Measurements from ENCODE around the gene C10orf53. TPM values are rescaled to one million over a fixed set of nuclear protein-coding genes. Genes with fewer than 3 reads are reported as not detected.

The C10orf53 gene, protein sequence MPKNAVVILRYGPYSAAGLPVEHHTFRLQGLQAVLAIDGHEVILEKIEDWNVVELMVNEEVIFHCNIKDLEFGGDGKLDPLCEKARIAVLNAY
- total RNA-seq (2014; rRNA removed; shearing (Covaris generic)), result not detected in 2 replicates

DNA sequence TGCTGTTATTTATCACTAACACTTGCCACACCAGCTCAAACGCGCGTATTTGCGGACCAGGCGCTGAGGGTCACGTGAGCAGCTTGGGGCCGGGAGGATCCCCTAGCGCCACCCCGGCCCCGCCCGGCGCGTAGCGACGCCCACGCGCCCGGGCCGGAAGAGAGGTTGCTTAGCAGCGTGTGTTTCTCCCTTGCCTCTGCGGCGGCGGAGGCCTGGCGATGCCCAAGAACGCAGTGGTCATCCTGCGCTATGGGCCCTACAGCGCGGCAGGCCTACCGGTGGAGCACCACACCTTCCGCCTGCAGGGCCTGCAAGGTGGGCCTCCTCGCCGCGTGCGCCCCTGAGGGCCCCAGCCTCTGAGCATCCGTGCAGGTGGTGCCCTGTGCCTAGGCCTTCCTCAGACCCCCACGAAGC lies at the start of gene C10orf53:
C10orf53 (plus strand) TSS at position 172 of the 414 bp plus-strand sequence; CDS start at position 219, 47 bp downstream.
- DNase-seq (ENCODE audit: low read depth), result peak; percentile 63

DNA sequence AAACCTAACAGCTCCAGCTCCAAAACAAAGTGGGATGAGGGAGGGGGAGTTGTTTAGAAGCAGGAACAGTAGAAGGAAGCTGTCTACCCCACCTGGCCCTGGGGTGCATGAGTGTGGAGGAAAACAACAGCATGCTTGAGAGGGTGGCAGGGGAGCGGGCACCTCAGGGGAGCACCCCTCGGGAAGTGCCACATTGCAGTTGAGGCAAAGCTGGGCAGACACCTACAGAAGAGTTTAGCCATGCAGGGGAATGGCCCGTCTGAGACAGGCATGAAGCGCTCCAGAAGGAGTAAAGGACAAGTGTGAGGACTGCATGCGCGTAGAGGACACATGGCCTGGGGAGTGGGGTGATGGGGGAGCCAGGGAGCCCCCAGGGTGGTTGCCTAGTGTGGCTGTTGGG lies 47.5 kb upstream of the C10orf53 start:
- DNase-seq (ENCODE audit: low read depth), result no peak

DNA sequence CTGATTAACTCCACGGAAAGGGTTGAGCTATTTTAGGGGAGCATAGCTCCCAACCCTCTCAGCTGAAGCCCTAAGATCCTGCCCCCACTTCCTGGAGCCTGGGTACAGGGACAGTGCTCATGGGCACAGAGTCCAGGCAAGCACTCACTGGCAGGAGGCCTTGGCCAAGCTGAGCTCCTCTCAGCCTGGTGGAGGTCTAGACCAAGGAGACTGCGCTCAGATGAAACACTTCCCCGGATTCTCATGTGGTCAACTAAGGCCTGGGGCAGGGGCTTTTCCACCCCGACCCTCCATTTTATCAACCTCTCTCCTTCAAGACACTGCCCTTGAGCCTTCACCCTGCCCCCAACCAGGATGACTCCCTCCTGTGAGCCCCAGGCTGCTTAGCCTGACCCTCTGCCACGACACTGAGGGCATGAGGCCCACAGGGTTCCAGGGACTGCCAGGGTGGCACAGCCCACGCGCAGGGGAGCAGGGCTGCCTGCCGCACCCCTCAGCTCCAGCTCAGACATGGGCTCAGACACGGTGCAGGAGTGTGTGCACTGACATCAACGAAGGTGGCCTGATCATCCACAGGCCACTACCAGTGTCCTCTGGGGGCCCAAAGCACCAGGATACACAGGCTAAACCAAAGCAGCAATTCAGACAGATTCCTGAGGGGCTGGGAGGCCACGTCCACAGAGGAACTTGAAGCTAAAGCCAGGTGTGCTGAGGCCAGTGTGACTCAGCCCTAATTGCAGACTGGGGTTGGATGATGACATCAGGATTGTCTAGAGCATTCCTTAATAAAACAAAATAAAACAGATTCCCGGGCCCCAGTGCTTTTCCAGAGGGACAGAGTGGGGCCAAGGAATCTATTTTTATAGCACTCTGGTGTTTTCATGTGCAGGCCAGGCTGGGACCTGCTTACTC lies 46.8 kb upstream of the C10orf53 start:
- DNase-seq (ENCODE audit: low read depth), result no peak

DNA sequence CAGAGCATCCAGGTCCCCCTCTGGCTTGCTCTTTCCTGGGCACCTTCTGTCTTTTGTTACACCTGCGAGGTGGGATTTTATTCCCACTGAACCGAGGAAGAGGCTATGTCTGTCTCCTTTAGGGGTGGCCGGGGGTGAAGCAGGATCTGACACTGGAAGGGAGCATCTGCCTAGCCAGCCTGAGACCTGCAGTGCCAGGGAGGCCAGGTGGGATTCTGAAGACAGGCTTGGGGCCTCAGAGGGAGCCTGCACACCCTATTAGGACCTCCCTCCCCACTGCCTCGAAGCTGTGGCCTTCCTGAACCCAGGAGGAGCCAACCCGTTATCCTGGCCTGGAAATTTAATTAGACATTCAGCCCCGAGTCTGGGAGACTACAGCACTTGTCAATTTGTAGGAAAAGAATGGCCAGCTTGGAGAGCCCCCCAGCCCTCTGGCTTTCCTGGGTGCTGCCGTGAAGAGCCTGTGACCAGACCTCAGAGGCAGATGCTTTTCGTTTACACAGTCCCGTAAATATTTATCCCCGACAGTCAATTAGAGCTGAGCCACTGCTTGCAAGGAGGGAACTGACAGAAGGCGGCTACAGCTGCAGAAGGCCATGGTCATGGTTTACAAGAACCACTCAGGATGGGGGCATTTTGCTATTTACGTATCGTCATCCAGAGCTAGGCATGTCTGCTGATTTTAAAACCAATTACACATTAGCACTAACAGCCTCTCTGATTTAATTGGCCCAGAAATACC lies 46.0 kb upstream of the C10orf53 start:
- DNase-seq (ENCODE audit: low read depth), result no peak

DNA sequence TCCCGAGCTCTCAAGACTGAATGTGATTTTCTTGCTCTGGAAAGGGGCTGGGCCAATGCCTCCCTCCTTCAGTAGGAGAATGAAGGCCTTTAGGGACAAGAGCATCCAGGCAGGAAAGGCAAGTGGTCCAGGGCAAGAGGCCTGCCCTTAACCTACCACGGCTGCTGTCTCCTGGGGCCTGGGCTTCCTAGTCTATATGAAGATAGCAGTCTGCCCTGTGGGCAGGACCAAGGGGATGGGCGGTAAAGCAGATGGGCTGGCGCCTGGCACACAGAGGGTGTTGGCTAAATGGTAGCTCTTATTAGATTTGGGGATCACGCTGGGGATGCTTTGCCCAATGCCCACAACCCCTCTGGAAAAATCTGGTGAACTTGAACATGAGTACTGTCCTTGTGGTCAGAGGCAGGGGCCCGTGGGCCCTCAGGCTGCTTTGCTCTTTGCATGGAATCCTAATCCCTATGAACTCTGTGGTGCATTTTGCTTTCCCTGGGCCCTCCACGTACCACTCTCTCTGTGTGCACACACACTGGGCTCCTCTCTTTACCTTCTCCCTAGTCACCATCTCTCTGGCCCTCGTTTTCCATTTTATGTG lies 45.3 kb upstream of the C10orf53 start:
- DNase-seq (ENCODE audit: low read depth), result no peak

DNA sequence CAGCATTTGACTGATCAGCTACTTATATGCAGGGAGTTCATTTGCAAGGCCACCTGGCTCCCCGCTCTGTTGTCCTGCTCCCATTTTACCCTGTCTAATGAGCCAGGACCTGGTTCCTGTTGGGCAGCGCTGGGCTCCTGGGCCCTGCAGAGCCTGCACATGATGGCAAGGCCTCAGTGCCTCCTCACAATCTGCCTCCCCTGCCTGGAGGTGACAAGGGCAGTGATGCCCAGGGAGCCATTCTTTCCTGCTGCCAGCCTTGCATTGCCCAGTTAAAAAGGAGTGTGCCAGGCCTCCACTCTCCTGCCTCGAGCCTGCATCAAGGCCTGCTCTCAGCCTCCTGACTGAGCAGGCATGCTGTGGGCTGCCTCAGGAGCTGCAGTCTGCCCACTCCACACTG lies 37.1 kb upstream of the C10orf53 start:
- DNase-seq (ENCODE audit: low read depth), result no peak

DNA sequence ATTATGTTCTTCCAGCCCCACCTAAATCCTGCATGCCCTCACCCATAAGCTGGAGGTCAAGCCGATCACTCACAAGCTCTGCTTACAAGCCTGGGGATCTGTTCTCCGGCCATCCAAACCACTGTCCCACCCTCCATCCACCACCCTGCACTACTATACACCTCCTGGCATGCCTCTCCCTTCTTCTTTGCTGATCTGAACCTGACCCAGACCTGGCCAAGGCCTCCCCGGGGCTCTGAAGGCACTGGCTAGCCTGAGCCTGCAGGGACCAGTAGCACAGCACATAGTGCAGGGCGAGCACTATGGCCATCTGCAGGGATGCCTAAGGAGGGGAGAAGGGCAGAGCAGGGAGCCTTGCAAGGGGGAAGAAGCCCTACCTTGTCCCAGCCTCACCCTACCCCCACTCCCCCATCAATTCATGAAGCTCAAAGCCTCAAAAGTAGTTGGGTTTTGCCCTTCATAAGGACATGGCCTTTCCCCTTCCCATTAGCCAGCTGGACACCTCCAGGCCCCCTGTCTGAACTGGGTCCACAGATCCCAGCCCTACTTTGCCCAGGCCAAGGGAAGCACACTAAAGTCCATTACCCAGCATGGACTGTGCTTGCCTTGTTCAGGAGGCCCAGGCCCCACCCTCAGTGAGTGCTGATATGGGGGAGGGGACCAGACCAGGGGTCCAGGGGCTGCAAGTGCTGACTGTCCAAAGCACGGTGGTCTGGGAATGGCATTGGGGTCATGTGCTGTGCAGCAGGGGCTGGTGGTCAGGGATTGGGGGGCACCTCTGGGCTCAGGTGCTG lies 36.0 kb upstream of the C10orf53 start:
- DNase-seq (ENCODE audit: low read depth), result no peak

DNA sequence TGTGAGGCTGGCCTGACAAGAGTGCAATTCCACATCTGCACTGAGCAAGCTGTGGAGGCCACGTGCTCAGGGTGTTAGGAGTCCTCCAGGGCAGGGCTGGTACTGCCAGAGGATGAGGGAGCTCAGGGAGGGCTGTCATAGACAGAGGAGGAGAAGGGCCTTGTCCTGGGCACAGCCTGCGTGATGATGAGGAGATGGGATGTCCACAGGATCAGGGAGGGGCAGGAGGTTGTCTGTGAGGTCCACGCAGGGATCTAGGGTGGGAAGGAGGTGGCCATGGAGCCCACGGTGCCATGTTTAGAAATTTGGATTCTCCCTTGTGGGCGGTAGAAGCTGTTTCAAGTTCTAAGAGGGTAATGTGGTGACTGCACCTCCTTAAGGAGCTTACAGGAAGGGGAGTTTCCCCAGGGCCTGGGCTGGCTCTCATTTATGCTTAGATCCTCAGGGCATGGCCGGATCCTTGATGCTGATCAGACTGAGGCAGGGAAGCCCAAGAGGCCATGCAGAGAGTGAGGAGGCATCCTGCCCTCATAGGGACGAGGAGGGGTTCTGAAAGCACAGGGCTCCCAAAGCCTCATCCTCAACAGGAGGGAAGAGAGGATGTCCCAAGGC lies 35.3 kb upstream of the C10orf53 start:
- DNase-seq (ENCODE audit: low read depth), result no peak

DNA sequence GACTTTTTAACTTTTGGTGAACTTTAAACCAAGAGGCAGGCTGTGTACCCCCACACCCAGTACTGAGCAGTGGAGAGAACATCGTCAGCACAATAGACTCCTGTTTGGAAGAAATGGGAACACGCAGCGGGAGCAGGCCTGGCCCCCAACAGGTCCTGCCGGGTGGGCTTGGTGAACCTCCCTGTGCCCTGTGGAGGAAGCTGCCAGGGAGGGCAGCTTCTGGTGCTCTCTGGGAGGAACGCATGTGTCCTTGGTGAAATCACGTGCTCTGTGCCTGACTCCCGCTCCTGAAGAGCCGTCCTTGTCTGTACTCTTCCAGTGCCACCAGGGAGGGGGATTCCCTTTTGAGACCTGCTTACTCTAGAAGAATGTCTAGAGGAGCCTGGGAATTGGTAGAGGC lies 34.0 kb upstream of the C10orf53 start:
- no peak for DNase-seq (ENCODE audit: low read depth)

DNA sequence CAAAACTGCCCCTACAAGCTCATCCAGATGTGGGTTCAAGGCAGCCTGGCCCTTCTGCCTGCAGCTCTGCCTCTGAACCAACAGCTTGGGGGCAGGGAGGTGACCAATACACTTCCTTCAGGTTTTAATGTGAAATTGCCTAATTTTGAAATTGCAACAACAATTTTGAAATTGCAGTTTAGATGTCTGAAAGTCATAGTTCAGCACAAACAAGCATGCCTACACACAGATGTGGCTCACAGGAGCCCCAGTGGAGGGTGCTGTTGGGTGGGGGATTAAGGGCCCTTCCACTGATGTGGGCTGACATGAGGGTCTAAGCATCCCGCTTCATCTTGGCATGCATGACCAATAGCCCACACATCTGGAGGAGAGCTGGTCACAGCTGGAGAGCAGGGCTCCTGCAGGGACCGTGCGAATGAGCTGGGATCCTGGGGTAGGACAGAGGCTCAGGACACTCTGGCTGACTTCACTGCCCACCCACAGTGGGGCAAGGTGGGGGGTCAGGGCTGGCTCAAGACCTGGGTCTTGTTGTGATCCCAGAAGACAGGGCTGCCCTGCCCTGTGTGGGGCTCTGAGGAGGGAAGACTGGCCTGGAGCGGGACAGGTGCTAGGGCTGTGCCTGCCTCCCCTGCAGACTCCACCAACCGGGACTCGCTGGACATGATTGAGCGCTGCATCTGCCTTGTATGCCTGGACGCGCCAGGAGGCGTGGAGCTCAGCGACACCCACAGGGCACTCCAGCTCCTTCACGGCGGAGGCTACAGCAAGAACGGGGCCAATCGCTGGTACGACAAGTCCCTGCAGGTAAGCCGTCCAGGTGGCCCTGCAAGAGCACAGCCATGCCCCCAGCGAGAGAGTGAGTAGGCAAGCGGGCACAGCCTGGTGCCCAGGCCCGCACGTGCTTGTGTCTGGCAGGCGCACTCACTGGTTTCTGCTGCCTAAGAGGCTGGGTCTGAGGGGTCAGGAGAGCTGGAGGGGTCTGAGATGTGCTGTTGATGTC lies 33.3 kb upstream of the C10orf53 start:
- no peak for DNase-seq (ENCODE audit: low read depth)

DNA sequence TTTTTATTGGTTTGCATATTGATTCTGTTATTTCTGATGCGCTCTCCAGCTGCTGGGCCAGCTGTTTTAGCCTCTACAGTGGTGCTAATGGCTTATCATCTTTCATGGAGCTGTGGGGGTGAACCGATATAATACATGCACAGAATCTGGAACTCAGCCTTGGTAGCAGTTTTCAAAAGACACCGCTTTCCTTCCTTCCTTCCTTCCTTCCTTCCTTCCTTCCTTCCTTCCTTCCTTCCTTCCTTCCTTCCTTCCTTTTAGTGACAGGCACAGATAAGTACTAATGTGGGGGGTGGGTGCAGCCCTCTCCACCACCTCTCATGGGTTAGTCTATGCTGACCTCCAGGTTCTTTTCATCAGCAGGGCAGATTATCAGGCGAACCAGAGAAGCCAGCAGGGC lies 31.9 kb upstream of the C10orf53 start:
- no peak for DNase-seq (ENCODE audit: low read depth)

DNA sequence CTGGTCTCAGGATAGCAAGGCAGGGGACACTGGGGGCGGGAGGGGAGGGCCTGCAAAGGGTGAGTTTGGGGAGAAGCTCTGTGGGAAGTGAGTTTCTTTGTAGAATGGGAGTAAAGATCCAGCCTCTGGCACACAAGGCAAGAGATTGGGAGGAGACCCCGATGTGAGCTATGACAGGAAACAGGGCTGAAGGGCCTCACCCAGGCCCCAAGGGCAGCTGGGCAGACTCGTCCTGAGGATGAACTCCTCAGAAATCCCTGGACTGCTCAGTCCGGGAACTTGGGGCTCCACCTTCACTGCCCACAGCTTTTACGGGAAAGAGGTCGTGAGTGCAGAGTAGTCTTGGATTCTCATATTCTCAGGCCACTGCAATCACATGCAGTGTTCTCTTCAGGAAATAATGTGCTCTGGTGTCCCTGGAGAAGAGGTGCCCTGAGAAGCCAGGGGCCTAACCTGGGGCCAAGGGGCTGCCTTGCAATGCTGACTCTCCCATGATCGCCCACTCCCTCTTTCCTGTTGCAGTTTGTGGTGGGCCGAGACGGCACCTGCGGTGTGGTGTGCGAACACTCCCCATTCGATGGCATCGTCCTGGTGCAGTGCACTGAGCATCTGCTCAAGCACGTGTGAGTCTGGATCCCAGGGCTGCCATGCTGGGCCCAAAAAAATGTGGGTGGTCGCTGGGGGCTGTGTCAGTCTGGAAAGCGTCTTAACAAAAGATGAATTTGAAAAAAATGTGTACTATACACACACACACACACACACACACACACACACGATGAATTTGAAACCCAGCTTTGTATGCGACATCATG lies 31.3 kb upstream of the C10orf53 start:
- no peak for DNase-seq (ENCODE audit: low read depth)

DNA sequence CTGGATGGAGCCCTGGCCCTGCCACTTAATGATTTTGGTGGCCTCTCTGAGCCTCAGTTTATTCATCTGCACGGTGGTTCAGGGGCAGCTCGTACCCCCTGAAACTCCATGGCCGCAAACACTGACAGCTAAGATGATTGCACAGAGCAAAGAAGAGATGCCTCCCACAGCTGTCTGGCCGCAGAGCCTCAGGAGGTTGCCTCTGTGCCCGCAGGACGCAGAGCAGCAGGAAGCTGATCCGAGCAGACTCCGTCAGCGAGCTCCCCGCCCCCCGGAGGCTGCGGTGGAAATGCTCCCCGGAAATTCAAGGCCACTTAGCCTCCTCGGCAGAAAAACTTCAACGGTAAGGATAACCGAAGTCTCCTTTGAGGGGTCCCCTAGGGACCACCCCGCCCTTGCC lies 30.2 kb upstream of the C10orf53 start:
- peak; percentile 13 for DNase-seq (ENCODE audit: low read depth)

DNA sequence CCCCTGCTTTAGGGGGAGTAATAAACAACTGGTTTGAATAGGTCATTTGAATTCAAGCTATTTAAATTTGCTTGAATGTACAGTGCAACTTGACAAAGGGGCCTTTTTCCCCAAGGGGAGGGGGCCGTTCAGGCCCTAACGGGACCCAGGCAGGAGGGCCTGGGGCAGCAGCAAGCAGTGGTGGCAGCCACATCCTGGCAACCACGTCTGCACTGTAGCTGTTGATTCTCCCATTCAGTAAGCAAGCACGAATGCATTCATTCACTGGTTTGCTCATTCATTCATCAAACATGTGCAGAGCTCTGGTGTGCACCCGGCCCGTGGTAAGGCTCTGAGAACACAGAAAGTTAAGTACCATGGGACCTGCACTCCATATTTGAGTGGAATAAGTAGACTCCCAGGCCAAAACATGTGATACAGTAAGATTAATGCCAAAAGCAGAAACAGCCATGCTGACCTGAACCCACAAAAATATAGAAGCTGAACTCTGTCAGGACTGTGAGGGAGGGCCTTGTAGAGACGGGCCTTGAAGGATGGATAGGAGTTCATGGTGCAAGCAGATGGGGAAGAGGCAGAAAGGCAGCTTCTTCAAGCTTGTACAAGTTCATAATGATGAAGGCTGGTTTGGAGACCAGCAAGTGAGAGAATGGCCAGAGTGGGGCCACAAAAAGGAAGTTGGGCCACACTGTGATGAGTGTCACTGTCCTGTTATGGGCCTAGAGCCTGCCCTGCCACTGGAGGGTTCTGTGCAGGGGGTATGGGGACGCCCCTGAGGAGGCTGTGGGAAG lies 29.3 kb upstream of the C10orf53 start:
- no peak for DNase-seq (ENCODE audit: low read depth)

DNA sequence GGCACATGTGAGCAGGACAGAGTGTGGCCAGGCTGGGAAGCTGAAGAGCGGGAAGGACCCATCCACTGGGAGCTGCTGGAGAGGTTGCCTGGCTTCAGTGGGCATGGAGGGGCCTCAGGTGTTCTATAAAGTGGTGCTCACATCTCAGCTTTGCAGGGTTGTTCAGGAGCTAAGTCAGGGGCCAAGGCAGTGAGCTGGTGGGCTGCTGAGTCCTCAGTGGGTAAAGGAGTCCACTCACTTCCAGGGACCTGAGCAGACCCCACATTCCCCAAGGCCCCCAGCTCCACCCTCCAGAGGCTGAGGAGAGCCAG lies 28.8 kb upstream of the C10orf53 start:
- no peak for DNase-seq (ENCODE audit: low read depth)

DNA sequence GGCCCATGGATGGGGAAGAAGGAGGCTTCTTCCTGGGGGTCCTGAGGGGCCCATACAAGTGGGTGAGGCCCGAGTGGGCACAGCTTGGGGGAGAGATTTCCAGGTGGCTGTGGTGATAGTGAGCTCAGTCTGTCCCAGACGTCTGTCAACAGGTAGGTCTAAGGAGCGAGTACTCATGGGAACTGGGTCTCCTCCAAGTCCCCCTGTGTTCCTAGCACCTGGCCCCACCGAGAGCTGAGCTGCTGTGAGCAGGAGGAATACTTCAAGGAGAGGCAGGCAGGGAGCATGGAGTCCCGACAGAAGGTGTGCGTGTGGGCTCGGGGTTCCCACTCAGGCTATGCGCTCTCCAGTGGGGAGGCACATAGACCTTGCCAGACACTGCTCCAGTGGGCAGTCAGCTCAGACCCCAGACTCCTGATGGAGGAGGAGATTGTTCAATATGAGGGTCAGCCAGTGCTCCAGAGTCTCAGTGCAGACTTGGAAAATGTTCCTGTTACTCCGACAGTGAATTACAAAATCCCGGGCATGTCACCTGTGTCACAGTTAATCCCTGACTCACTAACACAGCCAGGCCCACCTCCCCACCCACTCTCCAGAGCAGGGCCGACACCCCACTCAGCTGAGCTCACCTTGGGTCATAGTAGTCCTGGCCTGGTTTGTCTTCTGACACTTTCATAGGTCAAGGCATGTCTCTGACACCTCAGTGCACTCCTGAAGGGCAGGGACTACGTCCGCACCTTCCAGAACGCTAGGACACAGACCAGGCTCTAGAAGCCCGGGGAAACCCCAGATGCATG lies 28.2 kb upstream of the C10orf53 start:
- no peak for DNase-seq (ENCODE audit: low read depth)

DNA sequence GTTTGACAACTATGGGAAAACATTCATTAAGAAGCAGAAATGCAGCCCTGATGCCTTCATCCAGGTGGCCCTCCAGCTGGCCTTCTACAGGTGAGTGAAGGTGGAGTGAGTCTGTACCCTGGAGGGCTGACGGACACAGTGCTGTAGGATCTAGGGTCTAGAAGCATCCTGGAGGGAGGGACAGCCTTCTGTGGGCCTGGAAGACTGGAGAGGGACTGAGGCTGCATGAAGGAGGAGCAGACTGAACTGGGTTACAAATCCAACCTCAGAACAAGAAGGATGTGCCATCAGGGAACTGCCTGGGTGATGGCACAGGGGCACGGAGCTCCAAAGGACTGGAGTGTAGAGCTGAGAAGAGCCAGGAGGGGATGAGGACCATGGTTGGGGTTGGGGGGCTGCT lies 27.5 kb upstream of the C10orf53 start:
- DNase-seq (ENCODE audit: low read depth), result no peak

Measured in RPMI7951 (cell line).